AG20443 (cell line): ENCODE measurements around the gene SHC2.
"Not testable (repeated sequence)": the region's sequence is repeated elsewhere in the genome, so short reads cannot be mapped to it uniquely, and the experiment has no call there.

Source experiments
- DNase-seq: peaks from one replicate; pipeline ENCODE4 v3.0.0; 2012; ENCODE audit warnings: low spot score, mixed read lengths

The SHC2 gene

DNA sequence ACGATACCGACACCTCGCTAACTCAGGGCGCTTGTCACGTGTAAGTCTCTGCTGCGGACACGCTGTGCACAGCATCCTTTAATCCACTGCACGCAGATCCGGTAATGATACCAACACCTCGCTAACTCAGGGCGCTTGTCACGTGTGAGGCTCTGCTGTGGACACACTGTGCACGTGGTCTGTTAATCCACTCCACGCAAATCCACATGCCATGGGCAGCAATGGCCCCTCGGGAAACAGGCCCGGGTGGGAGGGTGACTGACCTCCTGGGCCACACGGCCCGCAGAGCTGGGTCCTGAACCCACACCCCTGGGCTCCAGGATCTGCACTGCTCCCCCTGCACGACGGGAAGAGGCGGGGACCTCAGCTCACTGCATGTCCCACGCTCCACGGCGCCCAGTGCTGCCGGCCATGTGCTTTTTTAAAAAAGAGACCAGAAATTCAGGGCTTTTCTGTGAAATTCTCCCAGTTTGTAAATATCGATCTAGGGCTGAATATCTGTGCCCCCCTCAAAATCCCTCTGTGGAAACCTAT lies 16.1 kb downstream of the SHC2 start:
- DNase-seq, result no peak

DNA sequence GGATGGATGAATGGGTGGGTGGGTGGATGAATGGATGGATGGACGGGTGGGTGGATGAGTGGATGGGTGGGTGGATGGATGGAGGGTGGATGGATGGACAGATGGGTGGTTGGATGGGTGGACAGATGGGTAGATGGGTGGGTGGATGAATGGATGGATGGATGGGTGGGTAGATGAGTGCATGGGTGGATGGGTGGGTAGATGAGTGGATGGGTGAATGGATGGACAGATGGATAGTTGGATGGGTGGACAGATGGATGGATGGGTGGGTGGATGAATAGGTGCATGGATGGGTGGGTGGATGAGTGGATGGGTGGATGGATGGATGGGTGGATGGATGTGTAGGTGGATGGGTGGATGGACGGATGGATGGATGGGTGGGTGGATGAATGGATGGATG lies 17.8 kb downstream of the SHC2 start:
- DNase-seq, result no peak

DNA sequence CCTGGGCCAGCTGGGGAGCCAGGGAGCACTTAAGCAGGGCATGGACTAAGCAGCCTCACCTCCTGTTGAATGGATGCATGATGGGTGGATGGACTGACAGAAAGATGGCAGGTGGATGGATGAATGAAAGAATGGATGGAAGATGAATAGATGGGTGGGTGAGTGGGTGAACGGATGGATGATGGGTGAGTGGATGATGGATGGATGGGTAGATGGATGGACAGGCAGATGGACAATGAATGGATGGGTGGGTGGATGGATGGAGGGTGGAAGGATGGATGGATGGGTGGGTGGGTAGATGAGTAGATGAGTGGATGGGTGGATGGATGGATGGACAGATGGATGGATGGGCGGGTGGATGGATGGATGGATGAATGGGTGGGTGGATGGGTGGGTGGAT lies 18.7 kb downstream of the SHC2 start:
- DNase-seq, result no peak

GRCh38 chr19:441213-441836 lies 19.5 kb downstream of the SHC2 start:
- DNase-seq, result no peak

DNA sequence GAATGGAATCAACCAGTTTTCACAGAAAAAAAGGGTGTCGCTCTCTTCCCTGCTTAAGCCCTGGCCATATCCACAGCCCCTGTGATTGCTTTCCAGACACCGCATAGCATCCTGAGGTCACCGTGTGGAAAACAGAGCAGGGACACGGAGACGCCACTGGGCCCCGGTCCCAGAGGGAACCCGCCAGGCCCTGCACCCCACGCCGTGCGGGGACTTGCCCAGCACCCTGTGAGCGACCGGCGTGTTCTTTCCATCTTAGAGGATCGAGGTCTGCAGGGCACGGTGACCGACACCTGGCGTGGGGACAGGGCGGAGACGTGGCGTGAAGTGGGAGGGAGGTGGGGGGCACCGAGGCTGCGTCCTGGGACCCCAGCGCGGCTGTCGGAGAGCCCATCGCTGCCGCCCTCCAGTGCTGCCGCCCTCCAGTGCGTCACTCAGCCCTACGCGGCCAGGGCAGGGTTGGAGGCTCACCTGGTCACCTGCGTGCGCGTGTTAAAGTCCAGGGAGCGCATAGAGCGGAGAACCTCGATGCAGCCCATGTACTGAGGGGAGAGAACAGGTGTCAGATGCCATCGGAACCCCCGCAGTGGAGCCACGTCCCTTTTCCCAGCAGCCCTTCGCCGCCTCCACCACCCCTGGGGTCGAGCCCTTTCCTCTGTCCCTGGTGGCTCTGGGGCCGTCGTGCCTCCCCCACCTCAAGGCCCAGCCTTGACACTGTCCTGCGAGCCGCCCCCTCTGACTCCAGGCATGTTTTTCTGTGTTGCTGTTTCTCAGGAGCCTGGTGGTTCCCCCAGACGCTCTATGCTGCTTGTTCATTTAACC lies 20.2 kb downstream of the SHC2 start:
- DNase-seq, result no peak

DNA sequence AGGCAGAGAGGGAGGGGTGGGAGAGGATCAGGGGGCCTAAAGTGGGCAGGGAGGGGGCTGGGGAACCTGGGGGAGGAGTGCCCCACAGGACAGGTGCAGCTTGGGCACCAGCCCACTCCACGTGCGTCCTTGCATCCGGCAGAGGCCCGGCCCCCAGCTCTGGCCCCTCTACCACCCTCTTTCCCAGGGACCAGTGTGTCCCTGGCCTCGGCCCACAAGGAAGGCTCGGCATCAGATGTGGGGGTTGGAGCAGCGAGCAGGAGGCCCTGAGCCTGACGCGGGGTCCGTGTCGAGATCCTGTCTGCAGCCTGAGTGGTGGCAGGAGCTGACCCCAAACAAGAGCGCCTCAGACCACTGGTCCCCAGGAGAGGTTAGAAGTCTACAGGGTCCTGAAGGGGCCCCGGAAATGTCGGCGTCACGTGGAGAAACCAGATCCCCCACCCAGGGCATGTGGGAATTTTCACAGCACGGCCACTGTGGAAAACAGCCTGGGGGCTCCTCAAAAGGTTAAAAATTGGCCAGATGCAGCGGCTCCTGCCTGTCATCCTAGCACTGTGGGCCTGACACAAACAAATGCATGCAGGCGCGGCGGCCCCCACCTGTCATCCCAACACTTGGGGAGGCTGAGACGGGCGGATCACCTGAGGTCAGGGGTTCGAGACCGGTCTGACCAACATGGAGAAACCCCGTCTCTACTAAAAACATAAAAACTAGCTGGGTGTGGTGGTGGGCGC lies 21.5 kb downstream of the SHC2 start:
- no peak for DNase-seq

GRCh38 chr19:438416-438958 lies 22.3 kb downstream of the SHC2 start:
- DNase-seq, result no peak

- DNase-seq, result no peak
Observed at GRCh38 chr19:437041-437440, 23.8 kb downstream of the SHC2 start.

GRCh38 chr19:436413-436950 lies 24.4 kb downstream of the SHC2 start:
- no peak for DNase-seq

GRCh38 chr19:435707-436412 lies 25.0 kb downstream of the SHC2 start:
- DNase-seq, result no peak

- DNase-seq, result no peak
Observed at GRCh38 chr19:435056-435706, 25.7 kb downstream of the SHC2 start.

DNA sequence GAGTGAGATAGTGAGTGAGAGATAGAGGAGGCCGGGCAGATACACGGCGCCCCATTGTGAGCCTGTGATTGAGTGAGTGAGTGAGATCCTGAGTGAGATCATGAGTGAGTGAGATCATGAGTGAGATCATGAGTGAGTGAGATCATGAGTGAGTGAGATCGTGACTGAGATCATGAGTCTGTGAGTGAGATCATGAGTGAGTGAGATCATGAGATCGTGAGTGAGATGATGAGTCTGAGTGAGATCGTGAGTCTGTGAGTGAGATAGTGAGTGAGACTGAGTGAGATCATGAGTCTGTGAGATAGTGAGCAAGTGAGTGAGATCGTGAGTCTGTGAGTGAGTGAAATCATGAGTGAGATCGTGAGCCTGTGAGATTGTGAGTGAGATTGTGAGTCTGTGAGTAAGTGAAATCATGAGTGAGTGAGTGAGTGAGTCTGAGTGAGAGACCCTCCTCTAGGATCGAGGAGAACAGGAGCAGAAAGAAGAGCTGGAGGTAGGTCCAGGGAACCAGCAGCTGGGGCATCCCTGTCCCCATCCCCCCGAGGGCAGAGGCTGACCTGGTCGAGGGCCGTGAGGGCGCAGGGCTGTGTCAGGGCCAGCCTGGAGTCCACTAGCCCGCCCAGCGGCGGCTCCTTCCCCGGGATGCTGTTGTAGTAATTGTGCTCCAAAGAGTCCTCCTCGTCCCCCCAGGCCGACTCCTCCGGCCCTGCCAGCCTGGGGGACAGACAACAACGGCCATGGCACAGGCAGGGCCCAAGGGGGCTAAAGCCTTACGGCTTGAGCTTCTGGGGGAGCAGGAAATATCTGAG lies 26.5 kb downstream of the SHC2 start:
- no peak for DNase-seq

GRCh38 chr19:430701-431100 lies 30.1 kb downstream of the SHC2 start:
- no peak for DNase-seq

DNA sequence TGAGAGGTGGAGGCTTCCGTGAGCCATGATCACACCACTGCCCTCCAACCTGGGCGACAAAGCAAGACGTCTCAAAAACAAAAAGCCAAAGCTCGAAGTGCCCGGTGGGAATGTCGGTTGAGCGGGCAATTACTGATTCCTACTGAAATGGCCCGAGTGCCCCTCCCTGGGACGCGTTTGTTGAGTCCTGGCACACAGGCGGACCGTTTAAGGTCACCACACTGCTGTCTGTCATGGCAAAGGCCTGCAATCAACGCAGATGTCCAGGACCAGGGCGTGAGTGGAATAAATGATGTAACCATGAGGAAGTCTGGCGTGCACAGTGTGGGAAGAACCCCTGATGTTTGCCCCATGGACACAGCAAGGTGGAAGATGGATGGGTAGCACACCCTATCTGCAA lies 32.7 kb downstream of the SHC2 start:
- no peak for DNase-seq

GRCh38 chr19:427675-428074 lies 33.2 kb downstream of the SHC2 start:
- DNase-seq, result not testable (repeated sequence)

GRCh38 chr19:426725-427445 lies 33.9 kb downstream of the SHC2 start:
- no peak for DNase-seq

- no peak for DNase-seq
Observed at GRCh38 chr19:425056-425455, 35.8 kb downstream of the SHC2 start.

GRCh38 chr19:424546-424945 lies 36.3 kb downstream of the SHC2 start:
- no peak for DNase-seq

- DNase-seq, result no peak
Observed at GRCh38 chr19:423691-424466, 37.0 kb downstream of the SHC2 start.
